GM18499 (cell line): ENCODE results near the gene LRRC14B.

Experiments
- ATAC-seq: cut with Tn5 transposase; IDR thresholded peaks from one replicate; pipeline ENCODE4 v1.9.1; 2021; ENCODE audit warnings: moderate number of reproducible peaks; ENCODE audit not compliant: insufficient read depth, unreplicated experiment

LRRC14B gene

DNA sequence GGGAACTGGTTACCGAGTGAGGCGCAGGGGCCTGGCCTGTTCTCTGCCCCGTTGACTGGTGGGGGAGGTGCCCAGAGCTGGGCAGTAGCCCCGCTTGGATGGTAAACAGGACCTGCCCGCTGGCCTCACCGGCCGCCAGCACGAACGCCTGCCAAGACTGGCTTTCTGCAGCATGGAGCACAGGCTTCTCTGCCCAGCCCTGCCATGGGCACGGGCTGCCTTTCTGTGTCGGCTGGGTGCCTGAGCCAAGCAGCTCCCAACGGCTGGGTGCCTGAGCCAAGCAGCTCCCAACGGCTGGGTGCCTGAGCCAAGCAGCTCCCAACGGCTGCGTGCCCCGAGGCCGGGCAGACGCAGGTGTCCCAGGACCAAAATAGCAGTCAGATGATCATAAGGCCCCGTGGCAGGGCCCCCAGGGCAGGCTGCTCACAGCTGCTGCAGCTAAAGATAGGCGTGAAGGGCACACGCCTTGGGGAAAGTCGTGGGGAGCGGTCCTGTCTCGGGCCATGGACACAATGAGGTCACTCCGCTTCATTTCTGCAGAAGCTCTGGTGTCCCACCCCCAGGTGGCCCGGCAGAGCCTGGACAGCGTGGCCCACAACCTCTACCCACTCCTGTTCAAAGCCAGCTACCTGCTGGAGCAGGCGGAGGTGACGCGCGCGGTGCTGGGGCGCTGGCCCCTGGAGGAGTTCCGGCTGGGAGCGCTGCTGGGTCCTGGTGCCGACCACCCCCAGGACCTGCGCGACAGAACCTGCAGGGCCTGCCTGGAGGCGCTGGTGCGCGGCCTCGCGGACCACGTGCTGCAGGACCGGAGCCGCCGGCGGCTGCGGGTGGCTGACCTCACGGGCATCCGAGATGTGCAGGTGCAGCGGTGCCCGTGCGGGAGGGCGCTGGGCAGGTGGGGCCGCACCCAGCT, at the start of gene LRRC14B:
Gene LRRC14B (plus strand): TSS at position 460 of the 913 bp plus-strand sequence. CDS start 44 bp downstream, at position 504.
- ATAC-seq = no peak

DNA sequence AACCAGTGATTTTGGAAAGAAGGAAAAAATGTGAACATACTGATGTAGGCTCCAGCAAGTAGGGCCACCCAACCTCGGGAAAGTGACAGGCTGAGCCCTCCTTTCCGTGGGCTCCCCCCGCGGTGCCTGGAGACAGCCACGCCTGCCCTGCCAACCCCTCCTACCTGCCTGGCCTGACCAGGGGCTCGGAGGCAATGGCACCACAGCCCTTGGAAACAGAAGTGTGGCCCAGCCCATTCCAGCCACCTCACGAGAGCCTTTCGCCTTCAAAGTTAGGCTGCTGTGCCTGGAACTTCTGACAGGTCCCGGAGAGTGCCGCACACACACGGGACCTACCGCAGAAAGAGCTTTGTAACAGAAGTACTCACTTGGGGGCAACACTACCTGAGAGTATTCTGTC, 49.5 kb upstream of the LRRC14B start:
- ATAC-seq = no peak

DNA sequence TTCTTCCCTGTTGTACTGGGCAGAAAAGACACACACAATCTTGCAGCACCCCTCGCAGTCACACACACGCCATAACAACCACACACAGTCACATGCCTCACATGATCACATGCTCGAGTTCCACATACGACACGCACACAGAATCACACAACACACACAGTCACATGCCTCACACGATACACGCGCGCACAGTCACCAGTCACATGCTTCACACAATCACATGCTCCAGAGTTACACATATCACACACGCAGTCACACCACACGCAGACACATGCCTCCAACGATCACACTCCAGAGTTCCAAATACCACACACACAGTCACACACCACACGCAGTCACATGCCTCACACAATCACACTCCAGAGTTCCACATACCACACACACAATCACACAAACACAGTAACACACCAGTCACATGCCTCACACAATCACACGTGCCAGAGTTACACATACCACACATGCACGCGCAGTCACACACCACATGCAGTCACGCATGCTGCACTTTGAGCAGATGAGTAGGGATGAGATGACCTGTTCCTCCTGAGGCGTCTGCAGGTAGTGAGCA, 49.0 kb upstream of the LRRC14B start:
- ATAC-seq = no peak

DNA sequence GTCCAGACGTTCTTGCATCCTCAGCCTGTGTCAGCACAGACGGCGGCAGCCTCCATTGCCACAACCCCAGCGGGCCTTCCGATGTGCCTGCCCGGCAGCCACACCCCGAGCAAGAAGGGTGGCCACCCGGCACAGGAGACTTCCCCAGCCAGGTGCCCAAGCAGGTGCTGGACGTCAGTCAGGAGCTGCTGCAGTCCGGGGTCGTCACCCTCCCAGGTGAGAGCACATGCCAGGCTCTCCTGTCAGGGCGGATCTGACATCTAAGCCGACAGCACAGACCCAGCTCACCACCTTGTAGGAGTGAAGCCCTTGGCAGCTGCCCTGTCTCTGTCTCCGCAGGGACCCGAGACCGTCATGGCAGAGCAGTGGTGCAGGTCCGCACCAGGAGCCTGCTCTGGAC, 48.3 kb upstream of the LRRC14B start:
- ATAC-seq = no peak

DNA sequence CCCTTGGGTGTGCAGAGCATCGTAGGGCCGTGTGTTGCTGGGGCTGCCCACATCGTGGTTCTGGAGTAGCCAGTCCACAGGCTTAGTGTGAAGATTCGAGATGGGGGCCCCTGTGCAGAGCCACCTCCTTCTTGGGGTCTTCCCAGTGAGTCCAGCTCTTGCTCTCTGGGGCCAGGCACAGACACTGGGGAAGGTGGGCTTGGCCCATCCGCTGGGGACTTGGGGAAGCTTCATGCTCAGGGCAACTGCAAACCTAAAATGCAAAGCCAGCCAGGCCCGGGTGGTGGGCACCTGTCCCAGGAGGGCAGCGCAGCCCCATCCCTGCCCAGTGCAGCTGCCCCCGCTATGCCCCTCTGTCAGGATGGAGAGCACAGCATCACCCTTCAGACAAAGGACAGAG, 46.4 kb upstream of the LRRC14B start:
- no peak for ATAC-seq

DNA sequence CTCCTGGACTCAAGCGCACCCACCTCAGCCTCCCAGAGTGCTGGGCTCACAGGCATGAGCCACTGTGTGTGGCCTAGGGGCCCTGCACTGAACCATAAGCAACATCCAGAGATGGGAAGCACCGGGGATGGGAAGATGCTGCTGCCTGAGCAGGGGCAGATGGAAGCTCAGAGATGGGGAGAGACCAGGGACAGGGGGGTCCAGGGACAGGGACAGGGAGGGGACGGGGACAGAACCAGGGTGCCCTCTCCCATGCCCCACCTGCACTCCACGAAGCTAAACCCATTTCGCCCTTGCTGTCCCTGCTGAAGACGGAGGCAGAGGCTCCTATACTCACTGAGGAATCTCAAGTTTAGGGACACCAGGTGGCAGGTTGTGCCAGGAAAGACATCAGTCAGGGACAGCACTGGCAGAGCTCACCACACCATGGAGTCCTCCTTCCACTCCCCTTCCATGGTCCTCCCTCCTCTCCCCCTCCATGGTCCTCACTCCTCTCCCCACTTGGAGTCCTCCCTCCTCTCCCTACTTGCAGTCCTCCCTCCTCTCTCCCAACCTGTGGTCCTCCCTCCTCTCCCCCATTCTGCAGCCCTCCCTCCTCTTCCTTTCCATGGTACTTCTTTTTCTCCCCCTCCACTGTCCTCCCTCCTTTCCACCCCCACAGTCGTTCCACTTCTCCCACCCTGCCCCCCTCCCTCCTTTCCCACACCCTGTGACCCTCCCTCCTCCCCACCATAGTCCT, 45.5 kb upstream of the LRRC14B start:
- no peak for ATAC-seq

DNA sequence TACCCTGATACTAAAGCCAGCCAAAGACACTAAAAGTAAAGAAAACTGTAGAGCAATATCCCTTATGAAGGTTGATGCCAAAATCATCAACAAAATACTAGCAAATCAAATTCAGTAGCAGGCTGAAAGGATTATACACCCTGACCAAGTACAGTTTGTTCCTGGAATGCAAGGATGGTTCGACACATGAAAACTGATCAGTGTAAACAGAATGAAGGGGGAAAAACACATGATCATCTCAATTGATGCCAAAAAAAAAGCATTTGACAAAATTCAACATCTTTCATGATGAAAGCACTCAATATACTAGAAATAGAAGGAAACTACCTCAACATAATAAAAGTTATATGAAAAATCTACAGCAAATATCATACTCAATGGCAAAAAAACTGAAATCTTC, 43.5 kb upstream of the LRRC14B start:
- no peak for ATAC-seq

DNA sequence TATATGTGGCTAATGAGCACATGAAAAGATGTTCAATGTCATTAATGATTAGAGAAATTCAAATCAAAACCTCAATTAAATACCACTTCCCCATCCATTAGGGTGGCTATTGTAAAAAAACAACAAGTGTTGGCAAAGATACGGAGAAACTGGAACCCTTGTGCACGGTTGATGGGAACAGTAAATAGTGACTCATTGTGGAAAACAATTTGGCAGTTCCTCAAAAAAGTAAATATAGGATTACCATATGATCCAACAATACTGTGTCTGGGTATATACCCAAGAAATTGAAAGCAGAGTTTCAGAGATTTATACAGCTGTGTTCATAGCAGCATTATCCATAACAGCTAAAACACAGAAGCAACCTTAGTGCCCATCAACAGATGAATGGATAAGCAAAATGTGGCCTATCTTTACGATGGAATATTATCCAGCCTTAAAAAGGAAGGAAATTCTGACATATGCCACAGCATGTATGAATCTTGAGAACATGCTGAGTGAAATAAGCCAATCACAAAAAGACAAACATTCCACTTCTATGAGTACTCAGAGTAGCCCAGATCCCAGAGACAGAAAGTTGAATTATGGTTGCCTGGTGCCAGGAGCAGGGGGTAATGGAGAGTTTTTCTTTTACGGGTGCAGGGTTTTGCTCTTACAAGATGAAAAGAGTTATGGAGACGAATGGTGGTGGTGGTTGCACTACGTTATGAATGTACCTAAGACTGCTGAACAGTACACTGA, 41.4 kb upstream of the LRRC14B start:
- no peak for ATAC-seq

DNA sequence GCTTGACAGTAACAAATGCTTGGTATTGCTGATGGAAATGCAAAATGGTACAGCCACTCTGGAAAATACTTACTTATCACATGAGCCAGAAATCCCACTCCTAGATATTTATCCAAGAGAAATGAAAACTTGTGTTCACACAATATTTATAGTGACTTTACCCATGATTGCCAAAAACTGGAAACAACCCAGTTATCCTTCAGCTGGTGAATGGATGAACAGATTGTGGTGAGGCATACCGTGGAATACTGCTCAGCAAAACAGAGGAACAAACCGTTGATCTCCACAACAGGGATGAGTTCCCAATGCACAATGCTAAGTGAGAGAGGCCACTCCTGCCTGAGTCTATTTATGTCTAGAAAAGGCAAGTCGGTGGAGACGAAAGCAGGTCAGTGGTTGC, 40.5 kb upstream of the LRRC14B start:
- no peak for ATAC-seq

DNA sequence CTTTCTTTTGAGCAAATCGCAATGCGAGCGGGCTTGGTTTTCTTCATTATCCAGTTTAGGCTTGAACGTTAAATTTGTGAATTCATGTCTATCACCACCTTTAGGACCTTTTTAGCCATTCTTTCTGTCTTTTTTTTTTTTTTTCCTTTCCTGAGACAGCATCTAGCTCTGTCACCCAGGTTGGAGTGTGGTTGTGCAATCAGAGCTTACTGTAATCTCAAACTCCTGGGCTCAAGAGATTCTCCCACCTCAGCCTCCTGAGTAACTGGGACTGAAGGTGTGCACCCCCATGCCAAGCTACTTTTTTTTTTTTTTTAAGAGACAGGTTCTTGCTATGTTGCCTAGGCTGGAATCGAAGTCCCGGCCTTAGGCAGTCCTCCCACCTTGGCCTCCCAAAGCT, 39.2 kb upstream of the LRRC14B start:
- no peak for ATAC-seq

DNA sequence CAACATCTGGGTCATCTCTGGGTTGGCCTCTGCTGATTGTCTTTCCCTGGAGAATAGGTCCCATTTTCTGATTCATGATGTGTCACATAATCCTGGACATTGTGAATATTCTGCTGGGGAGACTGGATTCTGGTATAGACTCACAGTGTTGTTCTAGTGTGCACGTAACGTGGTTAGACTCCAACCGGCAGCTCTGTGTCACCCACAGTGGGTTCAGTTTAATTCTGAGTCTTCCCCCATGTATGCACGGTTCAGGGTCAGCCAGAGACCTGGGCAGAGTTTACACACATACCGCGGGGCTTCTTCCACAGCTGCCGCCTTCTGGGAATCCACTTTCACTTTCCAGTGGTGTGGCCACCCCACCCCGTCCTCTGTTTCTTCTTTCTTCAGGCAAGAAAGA, 38.0 kb upstream of the LRRC14B start:
- ATAC-seq = no peak

DNA sequence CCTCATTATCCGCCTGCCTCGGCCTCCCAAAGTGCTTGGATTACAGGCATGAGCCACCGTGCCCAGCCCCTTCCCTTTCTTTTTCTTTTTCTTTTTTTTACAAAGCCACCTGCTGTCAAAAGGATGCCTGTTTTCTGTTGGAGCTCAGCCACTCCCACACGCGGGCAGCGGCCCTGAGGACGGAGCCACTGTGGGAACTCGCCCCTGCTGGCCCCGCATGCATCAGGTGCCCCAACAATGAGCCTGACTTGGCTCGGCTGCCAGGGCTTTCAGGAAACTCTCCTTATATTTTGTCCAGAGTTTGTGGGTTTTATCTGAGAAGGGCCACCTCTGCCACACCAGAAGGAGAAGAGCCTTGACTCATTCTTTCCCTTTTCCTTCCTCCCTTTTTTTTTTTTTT, 37.1 kb upstream of the LRRC14B start:
- no peak for ATAC-seq

DNA sequence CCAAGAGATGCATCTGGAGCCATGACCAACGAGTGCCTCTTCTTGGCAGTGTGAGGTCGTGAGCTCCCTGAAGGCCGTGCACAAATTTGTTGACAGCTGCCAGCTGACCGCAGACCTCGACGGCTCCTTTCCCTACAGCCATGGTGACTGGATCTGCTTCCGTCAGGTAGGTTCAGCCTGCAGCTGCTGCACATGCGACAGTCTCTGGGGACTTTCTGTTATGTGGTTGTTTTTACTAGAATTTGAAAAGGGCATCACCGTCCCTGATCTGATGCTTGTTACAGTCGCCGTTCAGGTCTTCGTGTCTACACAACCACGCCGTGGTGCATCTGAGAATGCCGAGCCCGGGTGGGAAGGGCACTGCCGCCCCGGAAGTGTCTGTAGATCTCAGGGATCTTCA, 36.5 kb upstream of the LRRC14B start:
- ATAC-seq = no peak

DNA sequence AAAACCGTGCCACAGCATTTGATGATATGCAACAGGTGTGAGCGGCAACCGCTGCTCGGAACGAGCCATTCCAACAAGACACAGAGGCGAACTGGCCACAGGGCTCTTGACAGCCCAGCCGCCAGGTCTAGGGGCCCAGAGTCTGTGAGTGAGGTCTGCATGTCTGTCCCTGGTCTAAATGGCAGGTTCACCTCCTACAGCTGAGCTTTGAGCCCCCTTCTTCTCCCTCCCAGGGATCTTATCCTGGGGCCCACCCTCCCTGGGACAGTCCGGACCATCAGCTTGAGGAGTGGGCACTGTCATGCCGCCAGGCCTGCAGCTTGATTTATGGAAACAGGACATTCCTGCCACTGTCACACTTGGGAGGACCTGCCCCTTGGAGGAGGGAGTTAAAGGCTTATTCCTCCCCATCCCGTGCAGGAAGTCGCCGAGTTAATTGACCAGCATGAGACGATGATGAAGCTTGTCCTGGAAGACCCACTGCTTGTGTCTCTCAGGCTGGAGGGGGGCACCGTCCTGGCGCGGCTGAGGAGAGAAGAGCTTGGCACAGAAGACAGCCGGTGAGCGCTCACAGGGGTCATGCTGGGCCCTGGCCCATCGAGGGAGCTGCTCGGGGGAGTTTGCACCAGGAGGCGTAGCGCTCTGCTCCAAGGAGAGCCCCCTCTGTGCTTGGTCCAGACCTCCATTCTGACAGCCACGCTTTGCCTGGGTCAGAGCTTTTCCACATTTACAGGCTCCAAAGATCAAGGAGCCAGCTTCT, 35.5 kb upstream of the LRRC14B start:
- ATAC-seq = no peak

DNA sequence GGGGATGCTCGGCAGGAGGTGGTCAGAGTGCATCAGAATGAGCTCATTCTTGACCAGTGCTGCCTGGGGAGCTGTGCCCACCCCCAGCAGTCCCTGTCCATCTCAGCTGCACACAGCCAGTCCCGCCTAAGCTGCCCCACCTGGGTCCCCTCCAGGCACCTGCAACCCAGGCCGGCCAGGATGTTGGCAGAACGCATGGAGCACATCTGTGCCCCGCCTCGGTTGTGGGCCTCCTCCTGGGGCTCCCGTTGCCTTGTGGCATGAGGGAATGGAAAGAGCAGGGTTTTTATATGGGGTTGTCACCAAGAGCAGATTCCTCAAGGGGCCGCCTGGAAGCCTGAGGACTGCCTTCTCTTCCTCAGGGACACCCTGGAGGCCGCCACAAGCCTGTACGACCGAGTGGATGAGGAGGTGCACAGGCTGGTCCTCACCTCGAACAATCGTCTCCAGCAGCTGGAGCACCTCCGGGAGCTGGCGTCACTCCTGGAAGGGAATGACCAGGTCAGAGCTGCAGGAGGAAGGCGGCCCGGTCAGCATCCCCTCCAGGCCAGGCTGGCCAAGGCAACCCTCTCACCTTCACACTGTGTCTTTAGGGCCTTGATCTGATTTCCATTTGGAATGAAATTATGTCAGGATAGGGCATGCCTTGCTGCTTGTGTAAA, 34.8 kb upstream of the LRRC14B start:
- ATAC-seq = no peak

DNA sequence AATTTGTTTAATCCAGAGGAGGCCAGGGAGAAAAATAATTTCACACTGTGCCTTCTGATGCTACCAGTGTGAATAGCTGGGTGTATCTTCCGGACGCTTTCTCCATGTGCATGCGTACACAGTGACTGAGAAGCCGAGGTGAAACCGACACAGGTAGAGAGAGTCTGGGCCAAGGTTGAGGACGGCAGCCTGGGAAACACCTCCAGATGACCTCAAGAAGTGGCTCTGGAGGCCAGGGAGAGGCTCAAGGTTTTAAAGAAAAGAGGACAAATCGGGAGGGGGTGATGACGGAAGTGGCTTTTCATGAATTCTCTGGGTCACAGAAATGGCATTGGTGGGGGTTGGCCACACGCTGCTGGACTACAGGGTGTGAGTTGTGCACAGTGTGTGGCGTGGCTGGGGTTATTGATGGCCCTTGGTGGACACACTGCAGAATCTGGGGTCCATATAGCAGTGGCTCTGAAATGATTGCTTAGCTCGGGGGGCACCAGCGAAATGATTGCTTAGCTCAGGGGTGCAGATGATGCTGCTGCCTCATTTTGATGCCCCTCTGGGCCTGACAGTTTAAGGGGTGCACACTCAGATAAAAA, 34.1 kb upstream of the LRRC14B start:
- ATAC-seq = no peak

DNA sequence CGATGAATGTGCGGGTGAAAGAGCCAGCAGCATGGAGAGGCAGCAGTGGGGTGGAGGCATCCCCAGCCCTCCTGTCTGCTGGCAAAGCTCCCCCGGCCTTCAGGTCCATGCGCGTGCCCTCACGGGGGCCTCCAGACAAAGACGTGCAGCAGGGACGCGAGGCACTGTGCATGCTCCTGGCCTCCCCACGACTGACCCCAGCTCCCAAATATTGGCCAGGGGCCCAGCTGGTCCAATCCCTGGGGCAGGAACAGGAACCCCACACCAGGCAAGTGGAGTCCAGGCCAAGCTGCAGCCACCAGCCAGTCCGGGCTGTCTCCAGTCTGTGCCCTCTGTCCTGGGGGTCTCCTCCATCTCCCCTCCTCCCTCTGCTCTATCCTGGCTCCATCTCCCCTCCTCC, 33.5 kb upstream of the LRRC14B start:
- ATAC-seq = no peak

DNA sequence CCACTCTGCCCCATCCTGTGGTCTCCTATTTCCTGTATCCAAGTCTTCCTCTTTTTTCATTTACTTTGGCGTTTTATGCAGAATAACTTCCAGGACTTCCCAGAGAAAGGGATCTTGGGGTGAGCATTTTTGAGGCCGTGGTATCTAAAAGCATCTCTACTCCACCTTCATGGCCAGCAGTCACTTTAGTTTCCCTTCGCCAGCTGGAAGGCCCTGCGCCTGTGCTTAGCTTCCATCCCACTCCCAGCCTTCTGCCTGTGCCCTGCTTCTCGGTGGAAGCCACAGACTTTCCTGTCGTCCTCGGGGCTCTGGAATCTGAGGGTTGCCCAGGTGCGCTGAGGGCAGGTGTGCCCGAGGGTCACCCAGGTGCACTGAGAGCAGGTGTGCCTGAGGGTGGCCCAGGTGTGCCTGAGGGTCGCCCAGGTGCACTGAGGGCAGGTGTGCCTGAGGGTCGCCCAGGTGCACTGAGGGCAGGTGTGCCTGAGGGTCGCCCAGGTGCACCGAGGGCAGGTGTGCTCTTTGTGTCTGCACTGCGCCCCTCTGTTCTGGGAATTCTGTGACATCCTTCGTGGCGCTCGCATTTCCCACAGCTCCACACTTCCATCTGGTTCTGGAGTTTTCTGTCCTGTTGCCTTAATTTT, 32.4 kb upstream of the LRRC14B start:
- ATAC-seq = no peak
